HG03432 (cell line): ENCODE data around the gene LSAMP.
"Not testable (repeated sequence)": the region's sequence is repeated elsewhere in the genome, so short reads cannot be mapped to it uniquely, and the experiment has no call there.

Source experiments
- ATAC-seq: cut with Tn5 transposase; IDR thresholded peaks from one replicate; pipeline ENCODE4 v1.9.1; 2021; ENCODE audit warnings: mild to moderate bottlenecking, moderate library complexity; ENCODE audit not compliant: unreplicated experiment

Gene LSAMP

GRCh38 chr3:116127464-116127863 lies 317.8 kb downstream of the LSAMP start:
- no peak for ATAC-seq

- ATAC-seq: no peak
Observed at GRCh38 chr3:116124166-116124565, 321.1 kb downstream of the LSAMP start.

- no peak for ATAC-seq
Observed at GRCh38 chr3:116118475-116119169, 326.7 kb downstream of the LSAMP start.

- ATAC-seq: no peak
Observed at GRCh38 chr3:116114586-116114985, 330.7 kb downstream of the LSAMP start.

GRCh38 chr3:116112696-116113095 lies 332.6 kb downstream of the LSAMP start:
- no peak for ATAC-seq

GRCh38 chr3:116111765-116112164 lies 333.5 kb downstream of the LSAMP start:
- ATAC-seq: no peak

- ATAC-seq: no peak
Observed at GRCh38 chr3:116103868-116104530, 341.3 kb downstream of the LSAMP start.

GRCh38 chr3:116102037-116102436 lies 343.2 kb downstream of the LSAMP start:
- no peak for ATAC-seq

GRCh38 chr3:116097226-116097625 lies 348.1 kb downstream of the LSAMP start:
- ATAC-seq: no peak

GRCh38 chr3:116096631-116097030 lies 348.7 kb downstream of the LSAMP start:
- ATAC-seq: no peak

GRCh38 chr3:116093374-116093773 lies 351.9 kb downstream of the LSAMP start:
- ATAC-seq: no peak

GRCh38 chr3:116087426-116087825 lies 357.9 kb downstream of the LSAMP start:
- ATAC-seq: no peak

- no peak for ATAC-seq
Observed at GRCh38 chr3:116084999-116085791, 360.1 kb downstream of the LSAMP start.

GRCh38 chr3:116083683-116084082 lies 361.6 kb downstream of the LSAMP start:
- ATAC-seq: no peak

- no peak for ATAC-seq
Observed at GRCh38 chr3:116078561-116078960, 366.7 kb downstream of the LSAMP start.

GRCh38 chr3:116077557-116077956 lies 367.7 kb downstream of the LSAMP start:
- no peak for ATAC-seq

GRCh38 chr3:116077059-116077458 lies 368.2 kb downstream of the LSAMP start:
- no peak for ATAC-seq

- not testable (repeated sequence) for ATAC-seq
Observed at GRCh38 chr3:116070516-116071278, 374.6 kb downstream of the LSAMP start.

- ATAC-seq: no peak
Observed at GRCh38 chr3:116070061-116070460, 375.2 kb downstream of the LSAMP start.

GRCh38 chr3:116069024-116069423 lies 376.3 kb downstream of the LSAMP start:
- ATAC-seq: no peak

GRCh38 chr3:116067326-116067725 lies 378.0 kb downstream of the LSAMP start:
- ATAC-seq: peak; percentile 95
